A375 (cell line): ENCODE data around the gene RDX. TPM values are rescaled to one million over a fixed set of nuclear protein-coding genes. Genes with fewer than 3 reads are reported as not detected.

ENCODE experiments used
- total RNA-seq: library from RNA; depleted of rRNA; stranded (reverse); fragments of >200 nt; shearing (Covaris generic); gene quantifications from 2 replicates; pipeline ENCODE4 v1.2.3, GENCODE V29; 2014; rRNA removed

The RDX gene
- 53.2 and 75.8 TPM in 2 replicates for total RNA-seq

GRCh38 chr11:110296226-110297075 lies at the start of gene RDX:
Gene RDX (minus strand): TSS chr11:110296614. CDS start chr11:110279692, 16,922 bp downstream.

Other genes starting within 250 kb of the RDX start
- gene ZC3H12C, start 203.2 kb downstream of the RDX start, total RNA-seq: 5.9 and 7.0 TPM in 2 replicates
- 7.4 and 8.0 TPM in 2 replicates for gene FDX1, start 133.3 kb upstream of the RDX start, total RNA-seq